Gastrocnemius medialis (tissue), 4 donors: ENCODE results near the gene ADAMTS14.

Experiments used
- CTCF ChIP-seq, 5 experiments: fragments of 450-650 bp in 3 of 5; fragments of 200-600 bp in 2 of 5; sonication (generic) in 2 of 5; IDR thresholded peaks in 4 of 5; conservative IDR thresholded peaks in 1 of 5; 1 replicate in 4 of 5; 2 replicates in 1 of 5; pipeline ENCODE4 v1.5.1; 2016 to 2019; ENCODE audit warnings: antibody characterized with exemption in 5 of 5, mild to moderate bottlenecking in 3 of 5, moderate library complexity in 3 of 5
- POLR2A ChIP-seq, 2 donors: fragments of 450-650 bp; IDR thresholded peaks; one replicate each; pipeline ENCODE4 v1.6.1; 2017; ENCODE audit warnings: antibody characterized with exemption in 2 of 2, mild to moderate bottlenecking in 2 of 2, moderate library complexity in 2 of 2

- no peak for TF ChIP-seq CTCF (IDR thresholded peaks at IDR 0.05 in 4 of 5, conservative IDR thresholded peaks at IDR 0.05 in 1 of 5)
- no peak for TF ChIP-seq POLR2A (IDR thresholded peaks at IDR 0.05)
Measured at GRCh38 chr10:70711911-70712310, 39.6 kb downstream of the ADAMTS14 start.
